ENCODE measurements around the gene BPHL. TPM values are rescaled to one million over a fixed set of nuclear protein-coding genes. Genes with fewer than 3 reads are reported as not detected.
"Not testable (repeated sequence)": the region's sequence is repeated elsewhere in the genome, so short reads cannot be mapped to it uniquely, and the experiment has no call there.

BPHL gene
- 1 to 10 TPM; 7.7 to 9.6 TPM for total RNA-seq
- total RNA-seq, result 5.2 to 5.8 reads per million in 2 donors

DNA sequence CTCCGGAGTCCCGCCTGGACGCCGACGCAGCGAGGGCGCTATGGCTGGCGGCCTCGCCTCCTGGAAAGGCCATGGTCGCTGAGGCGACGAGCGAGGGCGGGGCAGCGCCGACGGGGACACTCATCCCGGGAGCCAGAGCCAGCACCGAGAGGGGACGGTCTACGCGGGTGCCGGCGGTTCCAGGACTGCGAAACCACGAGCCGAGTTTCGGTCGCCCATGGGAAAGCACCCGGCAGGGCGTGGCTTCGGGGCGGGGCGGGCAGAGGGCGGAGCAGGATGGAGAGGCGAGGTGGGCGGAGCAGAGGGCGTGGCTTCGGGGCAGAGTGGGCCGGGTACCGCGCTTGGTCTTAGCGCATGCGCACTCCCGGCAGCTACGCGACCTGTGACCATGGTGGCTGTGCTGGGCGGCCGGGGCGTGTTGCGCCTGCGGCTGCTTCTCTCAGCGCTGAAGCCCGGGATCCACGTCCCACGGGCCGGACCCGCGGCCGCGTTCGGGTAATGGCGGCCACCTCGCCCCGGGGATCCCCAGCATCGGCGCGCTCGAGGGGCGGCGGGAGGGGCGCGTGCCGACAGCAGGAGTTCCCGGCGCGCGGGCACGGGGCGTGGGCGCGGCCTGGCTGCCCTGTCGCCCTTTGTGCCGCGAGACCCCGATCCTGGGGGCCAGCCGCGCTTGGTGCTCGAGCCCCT lies at the start of gene BPHL:
BPHL (plus strand) TSS at position 359 of the 687 bp plus-strand sequence; CDS start at position 389, 30 bp downstream.
- peaks cover 14% of the 10 kb centered on the region for H3K4me1 Mint-ChIP-seq
- ATAC-seq (peak; percentile 93), DNase-seq (peak; percentile 100)
- peak within 1 kb of the TSS; percentile 91 for H3K4me3 Mint-ChIP-seq
- no peaks in the 10 kb centered on the region for H3K27me3 Mint-ChIP-seq
- no peaks in the 10 kb centered on the region for H3K9me3 ChIP-seq (ENCODE audit: control insufficient read depth, low read length, poor library complexity, severe bottlenecking)
- H3K36me3 Mint-ChIP-seq (ENCODE audit: low read depth), result no peaks in the 10 kb centered on the region
- peak within 1 kb of the TSS; percentile 62 for H3K27ac Mint-ChIP-seq

DNA sequence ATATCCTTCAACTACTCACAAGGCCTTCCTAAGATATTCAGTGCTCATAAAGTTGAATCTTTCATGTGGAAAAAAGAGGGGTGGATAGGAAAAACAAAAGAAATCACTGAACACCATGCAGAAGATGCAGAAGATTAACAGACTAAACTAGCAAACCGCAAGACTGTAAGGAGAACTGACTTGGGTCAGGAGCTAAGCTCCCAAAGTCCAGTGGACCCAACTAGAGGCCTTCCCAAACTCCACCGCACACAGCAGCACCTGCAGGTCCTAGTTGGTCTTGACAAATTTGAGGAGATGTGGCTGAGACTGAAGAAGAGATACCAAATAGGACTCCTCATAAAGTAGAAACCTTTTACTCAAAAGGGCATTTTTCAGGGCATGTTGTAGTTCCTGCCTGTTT lies 46.9 kb upstream of the BPHL start:
- Mint-ChIP-seq H3K4me1 (peaks cover 49% of the 10 kb centered on the region), H3K4me3 (no peak overlapping the region), H3K36me3 (ENCODE audit: low read depth) (peaks cover 4% of the 10 kb centered on the region), H3K27ac (peak overlapping the region; percentile 89), H3K27me3 (no peaks in the 10 kb centered on the region)
- no peak for ATAC-seq
- no peaks in the 10 kb centered on the region for H3K9me3 ChIP-seq (ENCODE audit: control insufficient read depth, low read length, poor library complexity, severe bottlenecking)
- no peak for DNase-seq

DNA sequence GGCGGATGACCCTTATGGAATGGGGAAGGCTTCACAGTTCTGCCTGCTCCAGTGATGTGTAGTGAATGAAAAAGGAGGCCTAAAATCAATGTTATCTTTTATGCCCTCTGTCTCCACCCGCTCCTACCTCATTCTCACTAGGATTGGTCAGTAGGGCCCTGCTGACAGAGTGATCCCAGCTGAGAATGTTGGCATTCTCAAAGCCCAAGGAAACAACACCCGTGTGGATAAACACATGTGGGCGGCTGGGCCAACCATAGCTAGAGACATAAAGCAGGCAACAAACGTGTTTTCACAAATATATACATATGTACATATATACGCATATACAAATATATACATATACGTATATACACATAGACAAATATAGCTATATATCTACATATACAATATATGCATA lies 45.7 kb upstream of the BPHL start:
- H3K9me3 ChIP-seq (ENCODE audit: control insufficient read depth, low read length, poor library complexity, severe bottlenecking), result no peaks in the 10 kb centered on the region
- H3K36me3 Mint-ChIP-seq (ENCODE audit: low read depth), result peaks cover 9% of the 10 kb centered on the region
- DNase-seq (no peak), ATAC-seq (no peak)
- no peak overlapping the region for H3K4me3 Mint-ChIP-seq
- H3K27me3 Mint-ChIP-seq, result no peaks in the 10 kb centered on the region
- H3K4me1 Mint-ChIP-seq, result peaks cover 47% of the 10 kb centered on the region
- H3K27ac Mint-ChIP-seq, result no peak overlapping the region

DNA sequence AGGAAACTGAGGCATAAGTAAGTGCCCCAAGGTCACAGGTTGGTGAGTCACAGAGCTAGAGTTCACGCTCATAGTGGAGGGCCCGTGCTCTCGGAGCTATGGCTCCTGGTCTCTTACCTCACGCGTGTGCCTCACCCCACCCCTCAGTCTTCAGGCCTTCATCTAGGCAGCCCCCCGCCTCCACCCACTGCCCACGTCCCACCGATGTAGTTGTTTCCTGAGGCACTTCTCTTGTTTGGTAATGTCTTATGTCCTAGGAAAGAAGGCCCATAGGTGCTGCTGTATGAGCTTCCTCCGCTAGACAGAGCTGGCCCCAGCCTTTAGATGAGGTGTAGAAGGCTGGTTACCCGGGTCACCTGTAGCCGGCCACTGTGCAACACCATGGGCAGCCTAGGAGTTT lies 45.1 kb upstream of the BPHL start:
- H3K9me3 ChIP-seq (ENCODE audit: control insufficient read depth, low read length, poor library complexity, severe bottlenecking), result no peaks in the 10 kb centered on the region
- Mint-ChIP-seq H3K27me3 (no peaks in the 10 kb centered on the region), H3K4me1 (peaks cover 44% of the 10 kb centered on the region), H3K27ac (no peak overlapping the region), H3K4me3 (no peak overlapping the region), H3K36me3 (ENCODE audit: low read depth) (peaks cover 9% of the 10 kb centered on the region)
- no peak for ATAC-seq
- no peak for DNase-seq

DNA sequence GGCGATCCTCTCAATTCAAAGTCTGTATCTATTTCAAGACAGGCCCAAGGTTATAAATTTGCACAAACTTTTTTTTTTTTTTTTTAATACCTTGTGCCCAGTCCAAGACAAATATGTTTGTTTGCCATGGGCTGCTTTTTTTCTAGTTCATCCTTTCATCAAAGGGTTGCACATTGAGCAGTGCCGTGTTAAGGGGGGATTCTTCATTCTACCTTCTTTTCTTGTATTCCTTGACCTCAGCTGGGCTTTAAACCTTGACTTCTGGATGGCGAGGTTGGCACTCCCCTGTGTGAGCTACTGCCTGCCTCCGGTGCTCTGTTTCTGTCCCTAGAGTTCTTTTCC lies 42.8 kb upstream of the BPHL start:
- H3K9me3 ChIP-seq (ENCODE audit: control insufficient read depth, low read length, poor library complexity, severe bottlenecking), result no peaks in the 10 kb centered on the region
- ATAC-seq, result no peak
- Mint-ChIP-seq H3K4me1 (peaks cover 41% of the 10 kb centered on the region), H3K36me3 (ENCODE audit: low read depth) (peaks cover 14% of the 10 kb centered on the region), H3K27me3 (no peaks in the 10 kb centered on the region), H3K27ac (peak overlapping the region; percentile 45), H3K4me3 (peak overlapping the region; percentile 60)
- no peak for DNase-seq

DNA sequence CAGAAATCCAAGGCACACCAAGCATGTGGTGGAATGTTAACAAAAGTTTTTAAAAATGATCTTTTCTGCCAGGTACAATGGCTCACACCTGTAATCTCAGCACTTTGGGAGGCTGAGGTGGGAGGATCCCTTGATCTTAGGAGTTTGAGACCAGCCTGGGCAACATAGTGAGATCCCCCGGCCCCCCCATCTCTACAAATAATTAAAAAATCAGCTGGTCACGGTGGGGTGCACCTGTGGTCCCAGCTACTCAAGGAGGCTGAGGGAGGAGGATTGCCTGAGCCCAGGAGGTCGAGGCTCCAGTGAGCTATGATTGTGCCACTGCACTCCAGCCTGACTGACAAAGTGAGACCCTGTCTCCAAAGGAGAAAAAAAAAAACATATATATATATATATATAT lies 42.2 kb upstream of the BPHL start:
- H3K4me1 Mint-ChIP-seq, result peaks cover 39% of the 10 kb centered on the region

DNA sequence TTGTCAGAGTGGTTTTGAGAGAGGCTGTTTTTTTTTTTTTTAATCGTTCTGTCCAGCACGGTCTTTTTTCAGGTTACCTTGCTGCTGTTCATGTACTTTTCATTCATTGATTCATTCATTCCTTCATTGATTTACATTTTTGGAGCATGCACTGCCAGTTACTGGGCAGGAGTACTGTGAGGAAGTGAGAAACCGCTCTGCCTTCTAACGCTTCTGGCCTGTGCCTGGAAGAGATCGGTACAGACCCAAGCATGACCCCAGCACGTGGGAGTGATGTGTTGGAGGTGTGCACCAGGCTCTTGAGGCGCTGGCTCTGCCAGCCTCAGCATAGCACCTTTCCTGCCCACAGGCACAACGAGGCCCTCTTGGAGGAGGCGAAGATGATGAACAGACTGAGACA lies 41.1 kb upstream of the BPHL start:
- no peaks in the 10 kb centered on the region for H3K27me3 Mint-ChIP-seq
- DNase-seq (no peak), ATAC-seq (no peak)
- no peaks in the 10 kb centered on the region for H3K9me3 ChIP-seq (ENCODE audit: control insufficient read depth, low read length, poor library complexity, severe bottlenecking)
- peaks cover 18% of the 10 kb centered on the region for H3K36me3 Mint-ChIP-seq (ENCODE audit: low read depth)
- H3K4me3 Mint-ChIP-seq, result no peak overlapping the region
- H3K27ac Mint-ChIP-seq, result no peak overlapping the region
- H3K4me1 Mint-ChIP-seq, result peaks cover 39% of the 10 kb centered on the region

More for the DNA sequence above, 42.2 kb upstream of the BPHL start:
- DNase-seq (no peak), ATAC-seq (no peak)
- Mint-ChIP-seq H3K36me3 (ENCODE audit: low read depth) (peaks cover 15% of the 10 kb centered on the region), H3K4me3 (no peak overlapping the region), H3K27me3 (no peaks in the 10 kb centered on the region), H3K27ac (peak overlapping the region; percentile 45)
- no peaks in the 10 kb centered on the region for H3K9me3 ChIP-seq (ENCODE audit: control insufficient read depth, low read length, poor library complexity, severe bottlenecking)

DNA sequence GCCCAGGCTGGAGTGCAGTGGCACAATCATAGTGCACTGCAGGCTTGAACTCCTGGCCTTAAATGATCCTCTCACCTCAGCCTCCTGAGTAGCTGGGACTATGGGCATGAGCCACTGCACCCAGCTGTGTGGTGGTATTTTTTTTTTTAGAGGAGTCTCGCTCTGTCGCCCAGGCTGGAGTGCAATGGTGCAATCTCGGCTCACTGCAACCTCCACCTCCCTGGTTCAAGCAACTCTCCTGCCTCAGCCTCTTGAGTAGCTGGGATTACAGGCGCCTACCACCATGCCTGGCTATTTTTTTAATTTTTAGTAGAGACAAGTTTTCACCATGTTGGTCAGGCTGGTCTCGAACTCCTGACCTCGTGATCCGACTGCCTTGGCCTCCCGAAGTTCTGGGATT lies 39.6 kb upstream of the BPHL start:
- not testable (repeated sequence) for ATAC-seq; H3K27me3 Mint-ChIP-seq; H3K4me3 Mint-ChIP-seq; DNase-seq; H3K9me3 ChIP-seq (ENCODE audit: control insufficient read depth, low read length, poor library complexity, severe bottlenecking)
- Mint-ChIP-seq H3K36me3 (ENCODE audit: low read depth) (peaks cover 22% of the 10 kb centered on the region), H3K27ac (peak overlapping the region; percentile 24), H3K4me1 (peaks cover 36% of the 10 kb centered on the region)

DNA sequence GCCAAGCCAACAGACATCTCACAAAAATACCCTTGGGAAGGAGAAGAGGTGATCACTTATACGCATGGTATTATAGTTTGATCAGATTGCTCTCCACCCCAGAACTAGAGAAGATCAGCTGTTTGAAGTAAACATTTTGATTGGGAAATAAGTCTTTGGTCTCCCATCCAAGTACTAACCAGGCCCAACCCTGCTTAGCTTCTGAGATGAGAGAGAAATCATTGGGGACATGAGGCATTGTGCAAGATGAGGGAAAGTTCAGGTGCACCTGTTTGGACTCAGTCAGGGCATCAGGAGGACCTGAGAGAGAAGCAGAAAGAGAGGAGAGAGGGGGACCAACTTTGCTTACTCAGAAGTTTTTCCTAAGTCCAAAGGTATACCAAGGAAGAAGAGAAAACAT lies 38.8 kb upstream of the BPHL start:
- DNase-seq (no peak), ATAC-seq (no peak)
- Mint-ChIP-seq H3K27me3 (no peaks in the 10 kb centered on the region), H3K4me3 (no peak overlapping the region), H3K4me1 (peaks cover 36% of the 10 kb centered on the region), H3K27ac (peak overlapping the region; percentile 24), H3K36me3 (ENCODE audit: low read depth) (peaks cover 25% of the 10 kb centered on the region)
- H3K9me3 ChIP-seq (ENCODE audit: control insufficient read depth, low read length, poor library complexity, severe bottlenecking), result no peaks in the 10 kb centered on the region

DNA sequence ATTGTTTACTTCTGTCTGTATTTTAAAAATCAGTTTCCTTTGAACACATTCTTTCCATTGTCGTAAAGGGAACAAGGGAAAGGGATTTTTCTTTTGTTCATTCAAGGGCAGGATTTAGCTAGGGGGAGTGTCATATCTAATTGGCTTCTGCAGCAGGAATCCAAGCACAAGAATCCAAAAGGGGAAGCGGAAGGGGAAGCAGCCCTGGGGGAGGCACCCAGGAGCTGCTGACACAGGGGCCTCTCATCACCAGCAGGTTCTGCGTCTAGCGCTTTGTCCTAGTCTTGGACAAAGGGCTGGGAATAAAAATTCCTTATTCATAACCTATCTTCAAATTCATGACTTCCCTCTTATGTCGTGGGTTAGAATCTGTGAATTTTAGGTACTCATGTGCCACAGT lies 36.6 kb upstream of the BPHL start:
- H3K27ac Mint-ChIP-seq, result no peak overlapping the region
- no peak for ATAC-seq
- no peaks in the 10 kb centered on the region for H3K27me3 Mint-ChIP-seq
- no peak overlapping the region for H3K4me3 Mint-ChIP-seq
- peaks cover 26% of the 10 kb centered on the region for H3K36me3 Mint-ChIP-seq (ENCODE audit: low read depth)
- peaks cover 24% of the 10 kb centered on the region for H3K4me1 Mint-ChIP-seq
- no peak for DNase-seq
- H3K9me3 ChIP-seq (ENCODE audit: control insufficient read depth, low read length, poor library complexity, severe bottlenecking), result no peaks in the 10 kb centered on the region

DNA sequence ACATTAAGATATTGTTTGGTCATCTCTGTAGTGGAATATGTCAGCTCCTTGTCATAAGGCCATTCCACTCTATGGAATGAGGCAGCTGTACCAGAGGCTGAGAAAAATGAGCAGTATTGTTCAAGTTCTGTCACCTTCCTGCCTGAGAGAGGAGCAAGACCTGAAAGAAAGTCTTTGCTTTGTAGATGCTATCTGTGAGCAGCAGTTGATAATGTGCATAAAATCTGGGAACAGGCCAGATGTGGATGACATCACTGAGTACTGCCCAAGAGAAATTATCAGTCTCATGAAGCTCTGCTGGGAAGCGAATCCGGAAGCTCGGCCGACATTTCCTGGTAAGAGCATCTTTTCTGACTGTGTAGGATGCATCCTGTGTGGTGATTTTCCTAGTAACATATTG lies 33.4 kb upstream of the BPHL start:
- no peaks in the 10 kb centered on the region for H3K9me3 ChIP-seq (ENCODE audit: control insufficient read depth, low read length, poor library complexity, severe bottlenecking)
- H3K36me3 Mint-ChIP-seq (ENCODE audit: low read depth), result peaks cover 21% of the 10 kb centered on the region
- ATAC-seq (no peak), DNase-seq (no peak)
- no peaks in the 10 kb centered on the region for H3K27me3 Mint-ChIP-seq
- H3K27ac Mint-ChIP-seq, result no peak overlapping the region
- no peak overlapping the region for H3K4me3 Mint-ChIP-seq
- peaks cover 25% of the 10 kb centered on the region for H3K4me1 Mint-ChIP-seq

DNA sequence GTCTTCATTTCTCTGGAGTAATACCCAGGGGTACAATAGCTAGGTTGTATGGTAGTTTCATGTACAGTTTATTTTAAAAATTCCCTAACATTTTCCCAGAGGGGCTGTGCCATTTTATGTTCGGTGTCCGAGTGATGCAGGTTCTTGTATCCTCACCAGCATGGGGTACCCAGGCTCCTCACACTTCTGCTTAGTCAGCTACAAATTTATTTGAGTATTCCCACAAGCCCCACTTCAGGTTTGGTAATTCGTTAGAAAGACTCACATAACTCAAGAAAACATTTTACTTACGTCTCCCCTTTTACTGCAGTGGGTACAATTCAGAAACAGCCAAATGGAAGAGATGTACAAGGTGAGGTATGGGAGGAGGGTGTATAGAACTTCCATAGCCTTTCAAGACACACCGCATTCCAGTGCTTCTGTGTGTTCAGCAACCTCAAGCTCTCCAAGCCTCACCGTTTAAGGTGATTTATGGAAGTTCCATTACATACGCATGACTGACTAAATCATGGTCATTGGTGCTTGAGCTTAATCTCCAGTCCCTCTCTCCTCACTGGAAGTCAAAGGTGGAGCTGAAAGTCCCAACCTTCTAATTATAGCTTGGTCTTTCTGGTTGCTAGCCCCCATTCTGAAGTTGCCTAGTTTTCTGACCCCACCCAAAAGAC lies 32.1 kb upstream of the BPHL start:
- Mint-ChIP-seq H3K27ac (peak overlapping the region; percentile 86), H3K36me3 (ENCODE audit: low read depth) (peaks cover 21% of the 10 kb centered on the region), H3K4me1 (peaks cover 23% of the 10 kb centered on the region), H3K27me3 (no peaks in the 10 kb centered on the region), H3K4me3 (no peak overlapping the region)
- DNase-seq (no peak), ATAC-seq (no peak)
- no peaks in the 10 kb centered on the region for H3K9me3 ChIP-seq (ENCODE audit: control insufficient read depth, low read length, poor library complexity, severe bottlenecking)

DNA sequence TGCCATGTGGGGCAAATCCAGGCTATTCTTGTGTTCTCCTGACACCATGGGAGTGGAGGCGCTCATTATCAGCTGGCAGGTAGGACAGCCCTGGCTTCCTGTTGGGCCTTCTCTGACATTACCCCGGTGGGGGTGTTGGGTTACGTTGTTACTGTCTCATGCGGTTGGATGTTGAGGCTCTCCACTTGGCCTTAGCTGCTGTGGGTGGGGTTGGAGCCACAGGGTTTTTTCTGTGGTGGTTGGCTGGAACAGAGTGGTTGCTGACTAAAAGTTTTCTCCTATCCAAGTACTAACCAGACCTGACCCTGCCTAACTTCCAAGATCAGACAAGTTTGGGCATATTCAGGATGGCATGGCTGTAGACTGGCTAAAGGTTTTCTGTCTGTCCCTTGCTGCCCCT lies 30.1 kb upstream of the BPHL start:
- peak; percentile 45 for ATAC-seq
- H3K4me3 Mint-ChIP-seq, result no peak overlapping the region
- DNase-seq, result no peak
- H3K27ac Mint-ChIP-seq, result peak overlapping the region; percentile 86
- peaks cover 14% of the 10 kb centered on the region for H3K36me3 Mint-ChIP-seq (ENCODE audit: low read depth)
- H3K27me3 Mint-ChIP-seq, result no peaks in the 10 kb centered on the region
- peaks cover 16% of the 10 kb centered on the region for H3K4me1 Mint-ChIP-seq
- no peaks in the 10 kb centered on the region for H3K9me3 ChIP-seq (ENCODE audit: control insufficient read depth, low read length, poor library complexity, severe bottlenecking)

DNA sequence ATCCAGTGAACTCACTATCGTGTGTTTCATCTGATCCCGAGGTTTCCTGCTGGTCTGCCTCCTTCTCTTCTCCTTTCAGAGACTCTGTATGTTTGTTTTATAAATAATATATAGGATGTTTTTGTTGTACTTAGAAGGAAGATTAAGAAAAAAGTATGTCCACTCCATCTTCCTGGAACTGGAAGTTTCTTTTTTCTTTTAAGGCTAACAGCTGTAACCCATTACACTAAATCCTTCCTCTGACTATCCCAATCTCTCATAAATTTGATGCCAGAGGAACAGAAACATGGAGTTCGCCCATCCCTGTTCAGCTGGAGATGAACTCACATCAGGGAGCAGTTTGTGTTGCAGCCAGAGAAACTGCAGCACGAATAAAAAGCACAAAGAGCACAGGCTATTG lies 29.5 kb upstream of the BPHL start:
- DNase-seq (no peak), ATAC-seq (no peak)
- no peaks in the 10 kb centered on the region for H3K9me3 ChIP-seq (ENCODE audit: control insufficient read depth, low read length, poor library complexity, severe bottlenecking)
- H3K27ac Mint-ChIP-seq, result peak overlapping the region; percentile 86
- H3K4me1 Mint-ChIP-seq, result peaks cover 16% of the 10 kb centered on the region
- peaks cover 12% of the 10 kb centered on the region for H3K36me3 Mint-ChIP-seq (ENCODE audit: low read depth)
- no peaks in the 10 kb centered on the region for H3K27me3 Mint-ChIP-seq
- H3K4me3 Mint-ChIP-seq, result no peak overlapping the region
